OCI-LY3 (cell line): Measurements from ENCODE around the gene PPP2R2B.

Source experiments
- EZH2phosphoT487 ChIP-seq: fragments of 200-600 bp; shearing (Covaris generic); IDR thresholded peaks from 2 replicates; pipeline ENCODE4 v1.6.1; 2018; ENCODE audit warnings: antibody characterized with exemption, mixed run types, low read depth
- TF ChIP-seq, protein P1 (sequence below): fragments of 200-600, 300-600 bp; sonication (generic); IDR thresholded peaks from 2 replicates; pipeline ENCODE4 v1.5.1; 2014; ENCODE audit warnings: antibody characterized with exemption, low read length, low read depth

DNA sequence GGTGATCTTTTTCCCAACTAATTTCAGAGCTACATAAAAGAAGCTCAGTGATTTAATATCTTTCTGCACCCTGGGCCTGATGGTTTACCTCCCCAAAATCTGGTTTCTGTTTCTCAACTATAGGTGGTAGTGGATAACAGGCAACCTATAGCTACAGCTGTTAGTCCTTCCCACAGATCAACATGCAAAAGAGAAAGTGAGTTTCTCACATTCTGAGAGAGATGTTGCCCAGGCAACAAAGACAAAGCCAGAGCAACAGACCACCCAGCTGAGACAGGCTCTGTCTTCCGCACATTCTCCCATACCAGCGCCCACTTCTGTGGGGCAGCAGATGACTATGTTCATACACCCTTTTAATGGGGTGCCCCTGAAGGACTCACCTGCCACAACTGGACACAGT, 40.7 kb upstream of the PPP2R2B start:
- TF ChIP-seq, protein P1, sequence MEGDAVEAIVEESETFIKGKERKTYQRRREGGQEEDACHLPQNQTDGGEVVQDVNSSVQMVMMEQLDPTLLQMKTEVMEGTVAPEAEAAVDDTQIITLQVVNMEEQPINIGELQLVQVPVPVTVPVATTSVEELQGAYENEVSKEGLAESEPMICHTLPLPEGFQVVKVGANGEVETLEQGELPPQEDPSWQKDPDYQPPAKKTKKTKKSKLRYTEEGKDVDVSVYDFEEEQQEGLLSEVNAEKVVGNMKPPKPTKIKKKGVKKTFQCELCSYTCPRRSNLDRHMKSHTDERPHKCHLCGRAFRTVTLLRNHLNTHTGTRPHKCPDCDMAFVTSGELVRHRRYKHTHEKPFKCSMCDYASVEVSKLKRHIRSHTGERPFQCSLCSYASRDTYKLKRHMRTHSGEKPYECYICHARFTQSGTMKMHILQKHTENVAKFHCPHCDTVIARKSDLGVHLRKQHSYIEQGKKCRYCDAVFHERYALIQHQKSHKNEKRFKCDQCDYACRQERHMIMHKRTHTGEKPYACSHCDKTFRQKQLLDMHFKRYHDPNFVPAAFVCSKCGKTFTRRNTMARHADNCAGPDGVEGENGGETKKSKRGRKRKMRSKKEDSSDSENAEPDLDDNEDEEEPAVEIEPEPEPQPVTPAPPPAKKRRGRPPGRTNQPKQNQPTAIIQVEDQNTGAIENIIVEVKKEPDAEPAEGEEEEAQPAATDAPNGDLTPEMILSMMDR, result no peak
- no peak for TF ChIP-seq EZH2phosphoT487
